GM12891 (cell line): ENCODE results near the gene NINL.

Experiments
- PAX5 ChIP-seq: IDR thresholded peaks from 2 replicates; pipeline ENCODE4 v1.6.1; 2011; ENCODE audit warnings: low read length, moderate library complexity, mild to moderate bottlenecking; ENCODE audit not compliant: insufficient read depth, severe bottlenecking
- POLR2A ChIP-seq: IDR thresholded peaks from 2 replicates; pipeline ENCODE4 v1.6.1; 2011; ENCODE audit warnings: low read depth, low read length, control low read depth
- SPI1 ChIP-seq: IDR thresholded peaks from 2 replicates; pipeline ENCODE4 v1.6.1; 2011; ENCODE audit warnings: low read depth, low read length, control low read depth
- TAF1 ChIP-seq: IDR thresholded peaks from 2 replicates; pipeline ENCODE4 v1.6.1; 2011; ENCODE audit warnings: low read depth, low read length, control low read depth

GRCh38 chr20:25493137-25493536 lies 92.2 kb downstream of the NINL start:
- TF ChIP-seq POLR2A (no peak), SPI1 (no peak), PAX5 (no peak), TAF1 (no peak)
